A549 (cell line): Measurements from ENCODE around the gene ROR1.

Source experiments
- BHLHE40 ChIP-seq: IDR thresholded peaks from 2 replicates; pipeline ENCODE4 v1.6.1; 2012; ENCODE audit warnings: low read depth, low read length, inconsistent platforms
- CBX8 ChIP-seq: fragments of 200-600 bp; sonication (generic); IDR thresholded peaks from 2 replicates; pipeline ENCODE4 v1.6.1; 2016
- EP300 ChIP-seq, 2 experiments: fragments of >200 bp; sonication (Bioruptor Twin); formaldehyde crosslinking; IDR thresholded peaks; 2 replicates in 1 of 2; 3 replicates in 1 of 2; pipeline ENCODE4 v1.6.1; 2016 to 2017
- JUN ChIP-seq, 2 experiments: fragments of >200 bp; sonication (Bioruptor Twin); formaldehyde crosslinking; IDR thresholded peaks; 2 replicates in 1 of 2; 3 replicates in 1 of 2; pipeline ENCODE4 v1.6.1; 2016 to 2017
- MYC ChIP-seq: IDR thresholded peaks from 2 replicates; pipeline ENCODE4 v1.6.1; 2012; ENCODE audit warnings: mild to moderate bottlenecking, inconsistent platforms, low read length, improper control_type of control experiment, borderline replicate concordance
- NR3C1 ChIP-seq: fragments of >200 bp; sonication (Bioruptor Twin); formaldehyde crosslinking; IDR thresholded peaks from 3 replicates; pipeline ENCODE4 v1.6.1; 2017
- POLR2A ChIP-seq: IDR thresholded peaks from 2 replicates; pipeline ENCODE4 v1.6.1; 2012; ENCODE audit warnings: mild to moderate bottlenecking, low read length
- RAD21 ChIP-seq, 2 experiments: fragments of >200 bp in 1 of 2; sonication (Bioruptor Twin) in 1 of 2; formaldehyde crosslinking in 1 of 2; IDR thresholded peaks in 1 of 2; conservative IDR thresholded peaks in 1 of 2; 2 replicates in 1 of 2; 3 replicates in 1 of 2; pipeline ENCODE4 v1.6.1; 2012 to 2018; ENCODE audit warnings: inconsistent platforms in 1 of 2
- SMC3 ChIP-seq: fragments of >200 bp; sonication (Bioruptor Twin); formaldehyde crosslinking; IDR thresholded peaks from 3 replicates; pipeline ENCODE4 v1.6.1; 2018; ENCODE audit warnings: inconsistent platforms
- ZNF302 ChIP-seq: fragments of 250-450 bp; sonication (Bioruptor Pico); IDR thresholded peaks from 2 replicates; pipeline ENCODE4 v1.9.0; 2021; ENCODE audit warnings: inconsistent platforms, mild to moderate bottlenecking, moderate library complexity
- TF ChIP-seq, protein P1 (sequence below): fragments of >200 bp; sonication (Bioruptor Twin); formaldehyde crosslinking; IDR thresholded peaks from 3 replicates; pipeline ENCODE4 v1.5.1; 2016
- TF ChIP-seq, protein P2 (sequence below): IDR thresholded peaks from 2 replicates; pipeline ENCODE4 v1.6.1; 2012
- TF ChIP-seq, protein P3 (sequence below): IDR thresholded peaks from 2 replicates; pipeline ENCODE4 v1.6.1; 2012
- TF ChIP-seq, protein P4 (sequence below): fragments of 450-650 bp; IDR thresholded peaks from 2 replicates; pipeline ENCODE4 v1.6.1; 2014; ENCODE audit warnings: antibody characterized with exemption

DNA sequence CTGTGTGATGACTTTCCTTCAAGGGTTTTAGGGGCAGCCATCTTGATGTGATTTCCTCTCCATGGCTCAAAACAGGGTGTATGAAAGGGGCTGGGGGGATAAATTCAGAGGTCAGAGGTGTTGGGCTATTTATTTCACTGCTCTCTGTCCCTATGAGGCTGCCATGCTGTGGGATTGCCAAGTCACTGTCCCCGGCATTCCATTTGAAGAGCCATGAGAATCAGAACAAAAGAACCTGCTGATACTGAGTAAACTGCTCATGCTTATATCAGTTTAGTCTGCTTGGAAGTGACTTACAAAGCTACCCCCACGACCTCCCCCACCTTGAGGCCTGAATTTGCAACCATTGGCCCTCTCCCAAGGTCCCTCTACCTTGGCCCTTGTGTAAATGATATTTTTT lies 357.3 kb downstream of the ROR1 start:
- TF ChIP-seq, protein P1, sequence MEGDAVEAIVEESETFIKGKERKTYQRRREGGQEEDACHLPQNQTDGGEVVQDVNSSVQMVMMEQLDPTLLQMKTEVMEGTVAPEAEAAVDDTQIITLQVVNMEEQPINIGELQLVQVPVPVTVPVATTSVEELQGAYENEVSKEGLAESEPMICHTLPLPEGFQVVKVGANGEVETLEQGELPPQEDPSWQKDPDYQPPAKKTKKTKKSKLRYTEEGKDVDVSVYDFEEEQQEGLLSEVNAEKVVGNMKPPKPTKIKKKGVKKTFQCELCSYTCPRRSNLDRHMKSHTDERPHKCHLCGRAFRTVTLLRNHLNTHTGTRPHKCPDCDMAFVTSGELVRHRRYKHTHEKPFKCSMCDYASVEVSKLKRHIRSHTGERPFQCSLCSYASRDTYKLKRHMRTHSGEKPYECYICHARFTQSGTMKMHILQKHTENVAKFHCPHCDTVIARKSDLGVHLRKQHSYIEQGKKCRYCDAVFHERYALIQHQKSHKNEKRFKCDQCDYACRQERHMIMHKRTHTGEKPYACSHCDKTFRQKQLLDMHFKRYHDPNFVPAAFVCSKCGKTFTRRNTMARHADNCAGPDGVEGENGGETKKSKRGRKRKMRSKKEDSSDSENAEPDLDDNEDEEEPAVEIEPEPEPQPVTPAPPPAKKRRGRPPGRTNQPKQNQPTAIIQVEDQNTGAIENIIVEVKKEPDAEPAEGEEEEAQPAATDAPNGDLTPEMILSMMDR = no peak
- TF ChIP-seq POLR2A (no peak), RAD21 (conservative IDR thresholded peaks at IDR 0.05 in 1 of 2, IDR thresholded peaks at IDR 0.05 in 1 of 2) (no peak), ZNF302 (CRISPR knock-in tag) (no peak), NR3C1 (no peak), EP300 (IDR thresholded peaks at IDR 0.05) (no peak), MYC (no peak), BHLHE40 (no peak), SMC3 (no peak), CBX8 (no peak), JUN (IDR thresholded peaks at IDR 0.05) (no peak)
- TF ChIP-seq, protein P2, sequence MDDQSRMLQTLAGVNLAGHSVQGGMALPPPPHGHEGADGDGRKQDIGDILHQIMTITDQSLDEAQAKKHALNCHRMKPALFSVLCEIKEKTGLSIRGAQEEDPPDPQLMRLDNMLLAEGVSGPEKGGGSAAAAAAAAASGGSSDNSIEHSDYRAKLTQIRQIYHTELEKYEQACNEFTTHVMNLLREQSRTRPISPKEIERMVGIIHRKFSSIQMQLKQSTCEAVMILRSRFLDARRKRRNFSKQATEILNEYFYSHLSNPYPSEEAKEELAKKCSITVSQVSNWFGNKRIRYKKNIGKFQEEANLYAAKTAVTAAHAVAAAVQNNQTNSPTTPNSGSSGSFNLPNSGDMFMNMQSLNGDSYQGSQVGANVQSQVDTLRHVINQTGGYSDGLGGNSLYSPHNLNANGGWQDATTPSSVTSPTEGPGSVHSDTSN = no peak
- TF ChIP-seq, protein P3, sequence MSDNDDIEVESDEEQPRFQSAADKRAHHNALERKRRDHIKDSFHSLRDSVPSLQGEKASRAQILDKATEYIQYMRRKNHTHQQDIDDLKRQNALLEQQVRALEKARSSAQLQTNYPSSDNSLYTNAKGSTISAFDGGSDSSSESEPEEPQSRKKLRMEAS = no peak
- TF ChIP-seq, protein P4, sequence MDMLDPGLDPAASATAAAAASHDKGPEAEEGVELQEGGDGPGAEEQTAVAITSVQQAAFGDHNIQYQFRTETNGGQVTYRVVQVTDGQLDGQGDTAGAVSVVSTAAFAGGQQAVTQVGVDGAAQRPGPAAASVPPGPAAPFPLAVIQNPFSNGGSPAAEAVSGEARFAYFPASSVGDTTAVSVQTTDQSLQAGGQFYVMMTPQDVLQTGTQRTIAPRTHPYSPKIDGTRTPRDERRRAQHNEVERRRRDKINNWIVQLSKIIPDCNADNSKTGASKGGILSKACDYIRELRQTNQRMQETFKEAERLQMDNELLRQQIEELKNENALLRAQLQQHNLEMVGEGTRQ = no peak
